ENCODE data around the gene KANK2.

The KANK2 gene

DNA sequence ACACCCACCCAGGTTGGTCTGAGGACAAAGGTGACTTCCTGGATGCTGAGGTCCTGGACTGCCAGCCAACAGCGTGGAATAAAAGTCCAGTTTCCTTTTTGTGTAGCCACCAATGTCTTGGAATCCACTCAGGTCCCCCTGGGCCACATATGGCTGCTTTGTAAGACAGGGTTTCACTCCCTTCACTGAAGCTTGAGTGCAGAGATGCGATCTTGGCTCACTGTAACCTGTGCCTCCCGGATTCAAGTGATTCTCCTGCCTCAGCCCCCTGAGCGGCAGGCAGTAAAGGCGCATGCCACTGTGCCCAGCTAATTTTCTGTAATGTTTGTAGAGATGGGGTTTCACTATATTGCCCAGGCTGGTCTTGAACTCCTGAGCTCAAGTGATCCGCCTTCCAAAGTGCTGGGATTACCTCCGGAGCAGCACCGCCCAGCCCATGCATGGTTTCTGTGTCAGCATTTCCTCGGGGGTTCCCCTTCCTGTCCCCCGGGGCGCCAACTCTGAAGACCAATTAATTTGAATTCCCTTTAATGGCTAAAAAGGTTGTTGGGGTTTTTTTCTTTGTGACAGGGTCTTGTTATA lies 17.5 kb downstream of the KANK2 start:
- TF ChIP-seq EGR1 (IDR thresholded peaks at IDR 0.05) (no peak), CREB1 (IDR thresholded peaks at IDR 0.05; ENCODE audit: low read depth) (no peak)

DNA sequence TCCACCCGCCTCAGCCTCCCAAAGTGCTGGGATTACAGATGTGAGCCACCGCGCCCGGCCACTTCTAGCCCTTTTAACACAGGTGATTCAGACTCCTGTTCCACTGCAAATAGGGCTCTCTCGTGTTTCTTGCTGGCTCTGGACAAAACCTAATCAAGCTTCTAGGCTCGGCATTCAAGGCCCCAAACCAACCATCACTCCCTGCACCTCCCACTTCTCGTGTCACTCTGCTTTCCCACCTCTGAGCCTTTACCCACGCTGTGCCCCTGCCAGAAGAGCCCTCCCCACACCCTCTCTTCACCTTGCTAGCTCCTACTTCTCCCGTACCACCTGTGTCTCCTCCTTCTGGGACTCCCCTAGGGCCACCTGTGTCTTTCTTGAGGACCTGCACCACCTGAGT lies 19.8 kb downstream of the KANK2 start:
- TF ChIP-seq, protein P1, sequence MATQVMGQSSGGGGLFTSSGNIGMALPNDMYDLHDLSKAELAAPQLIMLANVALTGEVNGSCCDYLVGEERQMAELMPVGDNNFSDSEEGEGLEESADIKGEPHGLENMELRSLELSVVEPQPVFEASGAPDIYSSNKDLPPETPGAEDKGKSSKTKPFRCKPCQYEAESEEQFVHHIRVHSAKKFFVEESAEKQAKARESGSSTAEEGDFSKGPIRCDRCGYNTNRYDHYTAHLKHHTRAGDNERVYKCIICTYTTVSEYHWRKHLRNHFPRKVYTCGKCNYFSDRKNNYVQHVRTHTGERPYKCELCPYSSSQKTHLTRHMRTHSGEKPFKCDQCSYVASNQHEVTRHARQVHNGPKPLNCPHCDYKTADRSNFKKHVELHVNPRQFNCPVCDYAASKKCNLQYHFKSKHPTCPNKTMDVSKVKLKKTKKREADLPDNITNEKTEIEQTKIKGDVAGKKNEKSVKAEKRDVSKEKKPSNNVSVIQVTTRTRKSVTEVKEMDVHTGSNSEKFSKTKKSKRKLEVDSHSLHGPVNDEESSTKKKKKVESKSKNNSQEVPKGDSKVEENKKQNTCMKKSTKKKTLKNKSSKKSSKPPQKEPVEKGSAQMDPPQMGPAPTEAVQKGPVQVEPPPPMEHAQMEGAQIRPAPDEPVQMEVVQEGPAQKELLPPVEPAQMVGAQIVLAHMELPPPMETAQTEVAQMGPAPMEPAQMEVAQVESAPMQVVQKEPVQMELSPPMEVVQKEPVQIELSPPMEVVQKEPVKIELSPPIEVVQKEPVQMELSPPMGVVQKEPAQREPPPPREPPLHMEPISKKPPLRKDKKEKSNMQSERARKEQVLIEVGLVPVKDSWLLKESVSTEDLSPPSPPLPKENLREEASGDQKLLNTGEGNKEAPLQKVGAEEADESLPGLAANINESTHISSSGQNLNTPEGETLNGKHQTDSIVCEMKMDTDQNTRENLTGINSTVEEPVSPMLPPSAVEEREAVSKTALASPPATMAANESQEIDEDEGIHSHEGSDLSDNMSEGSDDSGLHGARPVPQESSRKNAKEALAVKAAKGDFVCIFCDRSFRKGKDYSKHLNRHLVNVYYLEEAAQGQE (IDR thresholded peaks at IDR 0.05; ENCODE audit: low read depth), result no peak
- TF ChIP-seq TCF12 (IDR thresholded peaks at IDR 0.05; ENCODE audit: low read depth) (no peak), EP300 (IDR thresholded peaks at IDR 0.05; ENCODE audit: borderline replicate concordance) (no peak), EGR1 (IDR thresholded peaks at IDR 0.05) (no peak), CEBPB (IDR thresholded peaks at IDR 0.05) (no peak), TAF1 (IDR thresholded peaks at IDR 0.05; ENCODE audit: low read depth) (no peak), FOXM1 (IDR thresholded peaks at IDR 0.05; ENCODE audit: borderline replicate concordance, low read depth) (no peak), RAD21 (IDR thresholded peaks at IDR 0.05; ENCODE audit: low read depth) (no peak), YY1 (IDR thresholded peaks at IDR 0.05; ENCODE audit: low read depth) (no peak), NFIC (IDR thresholded peaks at IDR 0.05) (no peak)
- TF ChIP-seq, protein P2, sequence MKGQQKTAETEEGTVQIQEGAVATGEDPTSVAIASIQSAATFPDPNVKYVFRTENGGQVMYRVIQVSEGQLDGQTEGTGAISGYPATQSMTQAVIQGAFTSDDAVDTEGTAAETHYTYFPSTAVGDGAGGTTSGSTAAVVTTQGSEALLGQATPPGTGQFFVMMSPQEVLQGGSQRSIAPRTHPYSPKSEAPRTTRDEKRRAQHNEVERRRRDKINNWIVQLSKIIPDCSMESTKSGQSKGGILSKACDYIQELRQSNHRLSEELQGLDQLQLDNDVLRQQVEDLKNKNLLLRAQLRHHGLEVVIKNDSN (IDR thresholded peaks at IDR 0.05), result no peak
- TF ChIP-seq, protein P3, sequence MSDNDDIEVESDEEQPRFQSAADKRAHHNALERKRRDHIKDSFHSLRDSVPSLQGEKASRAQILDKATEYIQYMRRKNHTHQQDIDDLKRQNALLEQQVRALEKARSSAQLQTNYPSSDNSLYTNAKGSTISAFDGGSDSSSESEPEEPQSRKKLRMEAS (IDR thresholded peaks at IDR 0.05), result no peak

DNA sequence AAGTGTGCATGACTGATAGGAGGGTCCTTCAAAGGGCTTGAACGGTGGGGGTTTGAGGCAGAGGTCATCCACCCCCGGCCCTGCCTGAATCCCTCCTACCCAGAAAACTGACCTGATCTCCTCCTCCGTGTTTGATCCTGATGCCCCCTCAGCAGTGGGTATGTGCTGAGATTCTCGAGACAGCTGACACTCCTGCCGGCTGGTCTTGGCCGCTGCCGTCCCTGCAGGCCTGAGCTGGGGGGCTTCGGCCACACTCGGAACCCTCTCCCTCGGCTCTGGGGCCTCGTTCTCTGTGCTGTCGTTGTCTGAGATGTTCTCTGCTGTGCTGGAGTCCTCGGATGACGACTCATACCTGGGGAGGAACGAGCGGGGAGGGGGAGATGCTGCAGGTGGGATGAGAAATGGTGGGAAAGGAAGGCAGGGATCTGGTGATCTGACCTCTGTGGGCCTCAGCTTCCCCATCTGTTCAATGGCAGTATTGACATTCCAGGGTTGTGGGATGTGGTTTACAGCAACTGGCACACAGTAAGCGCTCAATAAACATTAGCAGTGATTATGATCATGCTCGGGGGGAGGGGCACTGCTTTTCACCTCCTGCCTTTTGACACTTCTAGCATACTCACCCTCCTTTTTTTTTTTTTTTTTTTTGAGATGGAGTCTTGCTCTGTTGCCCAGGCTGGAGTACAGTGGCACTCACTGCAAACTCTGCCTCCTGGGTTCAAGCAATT lies 20.7 kb downstream of the KANK2 start:
- TF ChIP-seq, protein P1 (IDR thresholded peaks at IDR 0.05; ENCODE audit: low read depth), result no peak
- TF ChIP-seq CREB1 (IDR thresholded peaks at IDR 0.05; ENCODE audit: low read depth) (no peak), CEBPB (IDR thresholded peaks at IDR 0.05) (no peak), EP300 (IDR thresholded peaks at IDR 0.05; ENCODE audit: borderline replicate concordance) (no peak)

DNA sequence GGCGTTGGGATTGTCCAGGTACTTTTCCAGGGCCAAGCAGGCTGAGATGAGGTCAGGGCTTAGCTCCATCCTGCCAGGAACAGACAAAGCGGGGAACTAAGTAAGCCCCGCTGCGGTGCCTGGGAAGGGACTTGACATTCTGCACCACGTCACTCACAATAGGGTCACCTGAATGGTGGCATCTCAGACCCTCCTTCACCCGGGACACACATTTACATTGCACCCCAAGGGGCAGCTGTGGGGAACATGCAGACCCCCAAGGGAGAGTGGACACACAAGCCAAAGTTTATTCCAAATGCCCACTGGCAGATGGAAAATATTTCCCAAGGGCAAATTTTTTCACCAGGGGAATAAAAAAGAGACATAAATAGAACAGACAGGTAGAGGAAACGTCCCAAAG lies 21.4 kb downstream of the KANK2 start:
- TF ChIP-seq, protein P1 (IDR thresholded peaks at IDR 0.05; ENCODE audit: low read depth), result no peak
- no peak for TF ChIP-seq TEAD4 (IDR thresholded peaks at IDR 0.05)
- TF ChIP-seq CEBPB (IDR thresholded peaks at IDR 0.05), result no peak
- no peak for TF ChIP-seq YY1 (IDR thresholded peaks at IDR 0.05; ENCODE audit: low read depth)
- TF ChIP-seq ZBTB7A (IDR thresholded peaks at IDR 0.05; ENCODE audit: low read depth), result no peak
- no peak for TF ChIP-seq FOXM1 (IDR thresholded peaks at IDR 0.05; ENCODE audit: borderline replicate concordance, low read depth)
- TF ChIP-seq EP300 (IDR thresholded peaks at IDR 0.05; ENCODE audit: borderline replicate concordance), result no peak

DNA sequence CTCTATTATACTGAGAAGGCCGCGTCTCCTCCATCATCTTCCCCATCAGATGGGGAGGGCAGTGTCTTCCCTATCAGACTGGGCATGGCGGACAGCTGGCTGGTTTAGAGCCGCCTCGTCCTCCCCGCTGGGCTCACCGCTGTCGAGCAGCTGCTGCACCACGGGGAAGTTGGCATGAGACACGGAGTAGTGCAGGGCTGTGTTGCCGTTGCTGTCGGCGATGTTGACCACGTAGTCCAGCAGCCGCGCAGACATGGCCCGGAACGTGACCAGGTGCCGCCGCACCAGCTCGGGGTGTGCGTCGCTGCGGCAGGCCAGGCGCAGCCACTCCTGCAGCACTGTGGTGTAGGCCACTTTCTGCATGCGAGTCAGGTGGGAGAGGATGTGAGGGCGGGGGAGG lies 23.0 kb downstream of the KANK2 start:
- TF ChIP-seq, protein P2 (IDR thresholded peaks at IDR 0.05), result no peak
- TF ChIP-seq EGR1 (IDR thresholded peaks at IDR 0.05), result no peak

All from Ishikawa (cell line).